Common myeloid progenitor, CD34-positive (primary cell): ENCODE measurements around the gene OBSL1.

Source experiments
- CTCF ChIA-PET: fragments of 350-600 bp; sonication (Branson Sonifier 250); formaldehyde crosslinking; loops from one replicate; lab custom pipeline; 2021; ENCODE audit warnings: antibody characterized with exemption; lab: Charles Lee
- POLR2A ChIA-PET: fragments of 350-600 bp; sonication (Branson Sonifier 250); formaldehyde crosslinking; loops from one replicate; lab custom pipeline; 2021; ENCODE audit warnings: antibody characterized with exemption; lab: Charles Lee
- DNase-seq, 3 donors: peaks; one replicate each; pipeline versions ENCODE4 v3.0.0 to v3.0.0-alpha.2; 2013
- H3K27ac ChIP-seq, 2 experiments: 1 replicate in 1 of 2; 2 replicates in 1 of 2; pipeline ENCODE4 v1.7.0; 2013; ENCODE audit warnings: inconsistent platforms in 2 of 2, low read length in 2 of 2, mild to moderate bottlenecking in 2 of 2, low read depth in 1 of 2, moderate library complexity in 1 of 2; ENCODE audit not compliant: severe bottlenecking in 2 of 2, insufficient read depth in 1 of 2, poor library complexity in 1 of 2
- H3K27me3 ChIP-seq, 5 experiments: replicated peaks in 2 of 5; 1 replicate in 3 of 5; 2 replicates in 2 of 5; pipeline versions ENCODE4 v1.6.1 to v1.7.0; 2013; ENCODE audit warnings: low read length in 4 of 5, mild to moderate bottlenecking in 2 of 5, moderate library complexity in 2 of 5, inconsistent platforms in 1 of 5; ENCODE audit not compliant: insufficient read depth in 5 of 5, control insufficient read depth in 4 of 5
- H3K36me3 ChIP-seq, 4 experiments: 1 replicate in 2 of 4; 2 replicates in 2 of 4; pipeline versions ENCODE4 v1.6.1 to v1.7.0; 2013; ENCODE audit warnings: low read length in 3 of 4, control low read depth in 1 of 4, mild to moderate bottlenecking in 1 of 4; ENCODE audit not compliant: control insufficient read depth in 4 of 4, insufficient read depth in 4 of 4
- H3K4me1 ChIP-seq, 4 experiments: 1 replicate in 3 of 4; 2 replicates in 1 of 4; pipeline versions ENCODE4 v1.6.1 to v1.7.1; 2013; ENCODE audit warnings: low read length in 3 of 4, mild to moderate bottlenecking in 3 of 4, control low read depth in 1 of 4, inconsistent platforms in 1 of 4, moderate library complexity in 1 of 4; ENCODE audit not compliant: control insufficient read depth in 4 of 4, insufficient read depth in 4 of 4; ENCODE audit errors: control extremely low read depth in 1 of 4
- H3K4me3 ChIP-seq, 7 experiments: 1 replicate in 4 of 7; 2 replicates in 3 of 7; pipeline versions ENCODE4 v1.5.1 to v1.7.0; 2013; ENCODE audit warnings: mild to moderate bottlenecking in 7 of 7, low read length in 6 of 7, moderate library complexity in 6 of 7, inconsistent platforms in 2 of 7, low read depth in 2 of 7, control low read depth in 1 of 7; ENCODE audit not compliant: insufficient read depth in 4 of 7, control insufficient read depth in 1 of 7; ENCODE audit errors: extremely low read depth in 1 of 7
- H3K9me3 ChIP-seq, 5 experiments: 1 replicate in 4 of 5; 2 replicates in 1 of 5; pipeline versions ENCODE4 v1.6.1 to v1.7.1; 2013; ENCODE audit warnings: low read length in 4 of 5, mild to moderate bottlenecking in 2 of 5, inconsistent platforms in 1 of 5, low read depth in 1 of 5, moderate library complexity in 1 of 5; ENCODE audit not compliant: control insufficient read depth in 4 of 5, insufficient read depth in 2 of 5; ENCODE audit errors: control extremely low read depth in 1 of 5
- WGBS: methylation state at CpG from one replicate; pipeline ENCODE4 v1.1.5; 2013; ENCODE audit not compliant: insufficient coverage; 5-methylcytosine and 5-hydroxymethylcytosine counted together

Gene OBSL1

GRCh38 chr2:219597552-219598307 lies 26.4 kb upstream of the OBSL1 start, which contains the start of gene STK11IP:
Gene STK11IP (plus strand): TSS chr2:219597857. CDS start chr2:219598120, 263 bp downstream.
- Histone ChIP-seq H3K9me3 (no peaks in the 10 kb centered on the region), H3K27me3 (no peaks in the 10 kb centered on the region), H3K27ac (peak within 1 kb of the TSS; percentile 25 to 80), H3K36me3 (peaks cover 5 to 17% (median 15%) of the 10 kb centered on the region in 4 experiments), H3K4me3 (peak within 1 kb of the TSS; percentile 72 to 98 (median 92)), H3K4me1 (peaks cover 2 to 34% (median 22%) of the 10 kb centered on the region in 4 experiments)
- ChIA-PET POLR2A (interaction anchor here (1.0 kb wide), 1 partner anchor 27 kb away, joined by 6 read pairs; the partner anchor contains the start of gene OBSL1), CTCF (interaction anchor here (0.9 to 4.4 kb wide), 7 partner anchors 22 to 55 kb away, joined by 3 to 24 read pairs (median 6); partner anchors contain the start of genes CHPF, INHA and TMEM198)
- WGBS: 0% methylated on average over 50 of the region's 57 CpGs
- DNase-seq: peak; percentile 94 to 95 (median 94)

GRCh38 chr2:219596954-219597551 lies 25.7 kb upstream of the OBSL1 start:
- 18% methylated on average over 16 of the region's 19 CpGs for WGBS
- Histone ChIP-seq H3K4me3 (peak overlapping the region; percentile 72 to 98 (median 92)), H3K9me3 (no peaks in the 10 kb centered on the region), H3K27ac (peak overlapping the region in 1 of 2 experiments; percentile 80), H3K27me3 (no peaks in the 10 kb centered on the region), H3K36me3 (peaks cover 4 to 10% (median 9%) of the 10 kb centered on the region in 4 experiments), H3K4me1 (peaks cover 2 to 34% (median 22%) of the 10 kb centered on the region in 4 experiments)
- ChIA-PET POLR2A (interaction anchor here (1.0 kb wide), 1 partner anchor 26 kb away, joined by 6 read pairs; the partner anchor contains the start of gene OBSL1), CTCF (interaction anchor here (0.9 to 4.4 kb wide), 9 partner anchors 13 to 54 kb away, joined by 3 to 24 read pairs (median 8); partner anchors contain the start of genes CHPF, INHA, OBSL1 and TMEM198)
- DNase-seq: no peak

GRCh38 chr2:219595256-219595655 lies 23.9 kb upstream of the OBSL1 start:
- ChIA-PET POLR2A (interaction anchor here (0.6 kb wide), 1 partner anchor 172 kb away, joined by 4 read pairs; no protein-coding TSS in a partner anchor), CTCF (interaction anchor here (0.6 to 4.4 kb wide), 10 partner anchors 11 to 52 kb away, joined by 3 to 24 read pairs (median 6); partner anchors contain the start of genes CHPF, OBSL1 and TMEM198)
- WGBS: 0% methylated on average over 1 of the region's 3 CpGs
- Histone ChIP-seq H3K9me3 (no peaks in the 10 kb centered on the region), H3K27ac (peak overlapping the region in 1 of 2 experiments; percentile 38), H3K36me3 (no peaks in the 10 kb centered on the region), H3K4me1 (peaks cover 2 to 34% (median 22%) of the 10 kb centered on the region in 4 experiments), H3K4me3 (peak overlapping the region in 3 of 7 experiments; percentile 29 to 33 (median 32)), H3K27me3 (no peaks in the 10 kb centered on the region)
- DNase-seq: peak; percentile 54 to 73 (median 72)

GRCh38 chr2:219593154-219593553 lies 21.8 kb upstream of the OBSL1 start:
- H3K27me3 ChIP-seq: no peaks in the 10 kb centered on the region
- no peak overlapping the region for H3K4me3 ChIP-seq
- ChIA-PET POLR2A (no interaction called here), CTCF (interaction anchor here (1.2 to 3.3 kb wide), 3 partner anchors 9 to 36 kb away, joined by 3 to 14 read pairs (median 4); no protein-coding TSS in a partner anchor)
- no peaks in the 10 kb centered on the region for H3K36me3 ChIP-seq
- no peaks in the 10 kb centered on the region for H3K9me3 ChIP-seq
- WGBS: 86% methylated on average over 2 of the region's 2 CpGs
- DNase-seq: no peak
- no peak overlapping the region for H3K27ac ChIP-seq
- peaks cover 0 to 26% (median 17%) of the 10 kb centered on the region in 4 experiments for H3K4me1 ChIP-seq

- no peak for DNase-seq
- Histone ChIP-seq H3K36me3 (no peaks in the 10 kb centered on the region), H3K27ac (no peak overlapping the region), H3K4me3 (no peak overlapping the region), H3K4me1 (peaks cover 0 to 24% (median 15%) of the 10 kb centered on the region in 4 experiments), H3K9me3 (no peaks in the 10 kb centered on the region), H3K27me3 (no peaks in the 10 kb centered on the region)
- ChIA-PET POLR2A (no interaction called here), CTCF (interaction anchor here (1.2 to 3.3 kb wide), 3 partner anchors 9 to 32 kb away, joined by 3 to 14 read pairs (median 4); no protein-coding TSS in a partner anchor)
- 100% methylated on average over 6 of the region's 6 CpGs for WGBS
Measured at GRCh38 chr2:219592736-219593135, 21.4 kb upstream of the OBSL1 start.

GRCh38 chr2:219591091-219591490 lies 19.8 kb upstream of the OBSL1 start:
- Histone ChIP-seq H3K9me3 (no peaks in the 10 kb centered on the region), H3K27me3 (no peaks in the 10 kb centered on the region), H3K27ac (no peak overlapping the region), H3K36me3 (no peaks in the 10 kb centered on the region), H3K4me3 (no peak overlapping the region), H3K4me1 (peaks cover 0 to 10% (median 8%) of the 10 kb centered on the region in 4 experiments)
- ChIA-PET CTCF (interaction anchor here (1.1 to 3.3 kb wide), 3 partner anchors 11 to 50 kb away, joined by 3 to 14 read pairs (median 3); no protein-coding TSS in a partner anchor), POLR2A (no interaction called here)
- no CpG with 5 or more reads among the region's 4 CpGs for whole genome bisulfite sequencing
- DNase-seq: no peak
